GM18858 (cell line): ENCODE measurements around the gene TIA1.
"Not testable (repeated sequence)": the region's sequence is repeated elsewhere in the genome, so short reads cannot be mapped to it uniquely, and the experiment has no call there.

Experiments
- ATAC-seq: cut with Tn5 transposase; IDR thresholded peaks from one replicate; pipeline ENCODE4 v1.9.1; 2021; ENCODE audit not compliant: unreplicated experiment

TIA1 gene

DNA sequence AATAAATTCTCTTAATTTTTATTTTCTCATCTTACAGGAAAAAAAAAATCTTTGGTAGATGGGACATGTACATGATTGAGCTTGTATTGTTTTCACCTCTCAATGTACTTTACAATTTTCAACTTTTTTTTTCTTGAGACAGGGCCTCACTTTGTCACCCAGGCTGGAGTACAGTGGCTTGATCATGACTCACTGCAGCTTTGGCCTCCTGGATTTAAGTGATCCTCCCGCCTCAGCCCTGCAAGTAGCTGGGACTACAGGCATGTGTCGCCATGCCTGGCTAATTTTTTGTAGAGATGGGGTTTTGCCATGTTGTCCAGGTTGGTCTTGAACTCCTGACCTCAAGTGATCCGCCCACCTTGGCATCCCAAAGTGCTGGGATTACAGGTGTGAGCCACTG is 25.1 kb downstream of the TIA1 start:
- not testable (repeated sequence) for ATAC-seq

GRCh38 chr2:70214953-70215549 is 33.4 kb downstream of the TIA1 start:
- no peak for ATAC-seq

DNA sequence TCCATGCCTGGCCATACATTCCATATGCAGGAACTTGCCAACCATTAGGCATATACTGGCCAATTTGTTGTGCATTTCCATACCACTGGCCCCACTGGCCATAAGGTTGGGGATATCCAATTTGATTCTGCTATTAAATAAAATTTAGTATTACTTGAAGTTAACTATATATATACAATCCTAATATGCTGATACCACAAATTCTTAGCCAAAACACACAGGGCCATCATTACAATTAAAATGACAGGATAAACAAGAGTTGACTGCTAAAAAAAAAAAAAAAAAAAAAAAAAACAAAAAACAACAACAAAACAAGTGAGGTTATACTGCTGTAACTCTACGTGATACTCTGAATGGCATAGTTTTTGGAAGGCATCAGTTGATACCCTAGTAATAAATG is 34.1 kb downstream of the TIA1 start:
- no peak for ATAC-seq

GRCh38 chr2:70212298-70212932 is 36.0 kb downstream of the TIA1 start:
- ATAC-seq: no peak

- no peak for ATAC-seq
Observed at GRCh38 chr2:70211595-70211994, 36.8 kb downstream of the TIA1 start.

GRCh38 chr2:70204452-70204851 is 44.0 kb downstream of the TIA1 start:
- no peak for ATAC-seq

- no peak for ATAC-seq
Observed at GRCh38 chr2:70203086-70203485, 45.3 kb downstream of the TIA1 start.

DNA sequence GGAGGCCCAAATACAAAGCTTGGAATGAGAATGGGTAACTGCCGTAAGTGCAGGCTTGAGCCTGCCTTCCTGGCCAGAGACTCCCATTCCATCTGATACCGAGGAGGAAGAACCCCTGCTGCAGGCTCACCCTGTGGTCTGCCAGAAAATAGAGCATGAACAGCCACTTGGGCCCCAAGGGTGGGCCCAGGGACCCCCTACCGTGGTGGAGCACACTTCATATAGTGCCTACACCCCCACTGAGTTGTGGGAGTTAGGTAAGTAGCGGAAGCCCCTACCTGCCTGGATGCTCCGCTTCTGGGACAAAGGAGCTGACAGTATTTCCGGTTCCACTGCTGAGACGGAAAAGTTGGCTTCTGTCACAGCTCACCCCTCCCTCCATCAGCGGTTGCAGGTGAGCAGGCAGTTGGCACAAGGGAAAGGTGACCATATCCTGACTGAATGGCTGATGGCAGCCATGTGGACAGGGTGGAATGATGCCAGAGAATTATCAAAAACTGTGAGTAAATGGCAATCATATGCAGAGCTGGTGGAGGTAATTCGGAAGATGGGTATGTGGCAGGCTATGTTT is 46.1 kb downstream of the TIA1 start:
- ATAC-seq: no peak

GRCh38 chr2:70201831-70202230 is 46.6 kb downstream of the TIA1 start:
- ATAC-seq: no peak

GRCh38 chr2:70201225-70201768 is 47.1 kb downstream of the TIA1 start:
- ATAC-seq: no peak

- ATAC-seq: no peak
Observed at GRCh38 chr2:70199320-70199864, 49.0 kb downstream of the TIA1 start.

DNA sequence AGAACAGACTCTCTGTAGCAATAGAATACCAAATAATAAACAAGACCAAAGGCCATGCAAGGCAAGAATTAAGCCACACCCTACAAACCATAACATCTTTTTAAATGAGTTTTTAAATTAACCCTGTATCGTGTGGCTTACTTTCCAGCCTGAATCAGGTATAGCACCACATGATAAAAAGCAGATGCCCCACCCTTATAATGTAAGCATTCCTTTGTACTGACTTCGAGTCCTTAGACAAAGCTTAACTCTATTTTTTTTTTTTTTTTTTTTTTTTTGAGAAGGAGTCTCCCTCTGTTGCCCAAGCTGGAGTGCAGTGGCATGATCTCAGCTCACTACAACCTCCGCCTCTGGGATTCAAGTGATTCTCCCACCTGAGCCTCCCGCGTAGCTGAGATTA is 55.9 kb downstream of the TIA1 start:
- ATAC-seq: no peak

GRCh38 chr2:70191244-70191735 is 57.1 kb downstream of the TIA1 start:
- no peak for ATAC-seq

DNA sequence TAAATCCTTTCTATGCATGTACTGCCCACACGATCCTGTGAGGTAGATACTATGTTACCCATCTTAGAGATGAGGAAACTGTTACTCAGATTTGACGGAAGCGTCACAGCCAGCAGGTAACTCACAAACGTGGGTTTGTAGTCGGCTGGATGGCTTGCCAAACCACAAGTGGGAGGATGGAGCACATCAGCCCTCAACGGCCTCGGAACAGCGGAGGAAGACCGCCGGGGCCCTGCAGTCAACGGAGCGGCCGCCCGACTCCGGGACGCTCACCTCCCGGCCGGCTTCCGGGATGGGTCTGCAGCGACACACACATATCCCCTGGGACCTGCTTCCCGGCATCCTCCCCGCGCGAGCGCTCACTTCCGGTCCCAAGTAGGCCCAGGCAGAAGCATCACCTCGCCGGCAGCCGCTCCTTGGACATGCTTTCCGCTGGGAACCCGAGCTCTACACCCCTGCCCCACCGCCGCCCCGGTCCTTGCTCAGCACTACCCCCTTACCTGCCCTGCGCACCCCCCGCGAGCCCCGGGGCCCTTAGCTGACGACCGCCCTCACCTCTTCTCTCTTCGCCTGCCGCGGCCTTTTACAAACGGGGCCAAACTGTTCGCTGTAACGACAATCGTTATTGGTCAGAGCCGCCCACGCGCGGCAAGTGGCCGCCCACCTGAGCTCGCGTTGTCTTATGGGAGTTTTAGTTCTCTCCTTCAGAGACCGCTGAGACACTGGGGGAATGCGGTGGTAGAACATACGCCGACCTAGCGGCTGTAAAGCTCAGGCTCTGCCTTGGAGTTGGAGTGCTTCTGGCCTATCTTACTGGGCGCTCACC is 57.8 kb downstream of the TIA1 start, which contains the start of gene C2orf42:
Gene C2orf42, minus strand, starts transcription at position 602 of the 826 bp plus-strand sequence. CDS start 9,034 bp downstream, outside the sequence.
- ATAC-seq: peak; percentile 71

DNA sequence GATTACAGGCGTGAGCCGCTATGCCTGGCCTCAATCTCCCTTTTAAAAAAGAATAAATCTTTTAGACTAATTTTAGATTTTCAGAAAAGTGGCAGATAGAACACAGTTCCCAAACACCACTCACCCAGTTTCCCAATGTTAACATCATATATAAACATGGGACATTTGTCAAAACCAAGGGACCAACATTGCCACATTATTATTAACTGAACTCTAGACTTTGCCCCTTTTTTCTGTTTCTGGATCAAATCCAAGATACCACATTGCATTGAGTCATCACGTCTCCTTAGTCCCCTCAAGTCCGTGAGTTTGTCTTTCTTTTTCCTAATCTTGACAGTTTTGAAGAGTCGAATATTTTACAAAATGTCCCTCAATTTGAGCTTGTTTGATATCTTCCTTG is 60.0 kb downstream of the TIA1 start:
- no peak for ATAC-seq

- ATAC-seq: not testable (repeated sequence)
Observed at GRCh38 chr2:70187170-70187569, 61.3 kb downstream of the TIA1 start.

GRCh38 chr2:70182689-70183088 is 65.7 kb downstream of the TIA1 start:
- no peak for ATAC-seq

DNA sequence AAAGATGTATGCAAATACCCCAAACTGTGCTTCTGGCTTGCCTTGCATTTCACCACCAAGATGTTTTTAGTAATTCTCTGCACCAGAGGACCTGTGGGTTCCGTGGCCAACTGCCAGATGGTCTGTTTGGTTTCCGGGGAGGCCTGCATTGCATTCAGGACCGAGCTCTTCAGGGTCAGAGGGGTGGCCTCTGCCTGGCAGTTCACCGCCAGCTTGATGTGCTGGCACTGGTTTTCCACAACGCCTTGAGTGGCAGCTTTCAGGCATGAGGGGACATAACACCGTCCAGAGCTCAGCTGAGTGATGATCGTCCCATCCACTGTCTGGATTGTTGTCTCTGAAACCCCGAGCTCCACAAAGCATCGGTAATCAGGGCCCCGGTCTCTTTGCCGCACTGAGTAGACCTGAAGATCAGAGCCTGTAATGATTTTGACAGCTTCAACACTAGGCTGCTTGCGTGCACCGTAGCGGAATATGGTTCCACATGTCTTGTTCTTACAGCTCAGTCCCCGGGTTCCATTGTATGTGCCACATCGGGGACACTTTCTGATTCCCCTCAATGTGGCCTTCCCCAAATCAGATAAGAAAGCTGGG is 67.0 kb downstream of the TIA1 start:
- ATAC-seq: peak; percentile 64

DNA sequence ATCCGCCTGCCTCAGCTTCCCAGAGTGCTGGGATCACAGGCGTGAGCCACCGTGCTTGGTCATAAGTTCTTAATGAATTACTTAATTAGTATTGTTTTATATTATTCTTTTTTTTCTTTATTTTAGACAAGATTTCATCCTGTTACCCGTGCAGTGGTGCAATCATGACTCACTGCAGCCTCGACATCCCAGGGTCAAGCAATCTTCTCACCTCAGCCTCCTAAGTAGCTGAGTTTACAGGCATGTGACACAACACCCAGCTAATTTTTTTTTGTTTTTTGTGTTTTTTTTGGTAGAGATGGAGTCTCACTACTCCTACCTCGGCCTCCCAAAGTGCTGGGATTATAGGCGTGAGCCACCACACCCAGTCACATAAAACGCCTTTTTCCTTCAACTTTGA is 74.9 kb downstream of the TIA1 start:
- ATAC-seq: no peak

DNA sequence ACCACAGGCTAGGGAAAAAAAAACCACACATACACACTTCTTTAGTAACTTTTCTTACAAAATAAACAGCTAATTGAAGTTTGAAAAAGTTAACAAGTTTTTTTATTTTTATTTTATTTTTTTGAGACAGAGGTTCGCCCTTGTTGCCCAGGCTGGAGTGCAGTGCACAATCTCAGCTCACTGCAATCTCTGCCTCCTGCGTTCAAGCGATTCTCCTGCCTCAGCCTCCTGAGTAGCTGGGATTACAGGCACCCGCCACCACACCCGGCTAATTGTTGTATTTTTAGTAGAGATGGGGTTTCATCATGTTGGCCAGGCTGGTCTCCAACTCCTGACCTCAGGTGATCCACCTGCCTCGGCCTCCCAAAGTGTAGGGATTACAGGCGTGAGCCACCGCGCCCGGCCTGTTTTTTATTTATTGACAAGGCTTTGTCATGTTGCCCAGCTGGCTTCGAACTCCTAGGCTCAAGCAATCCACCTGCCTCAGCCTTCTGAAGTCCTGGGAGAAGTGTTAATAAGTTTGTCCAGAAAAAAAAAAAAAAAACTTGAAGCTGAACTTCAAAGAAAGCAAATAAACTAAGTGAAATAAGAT is 78.7 kb downstream of the TIA1 start:
- ATAC-seq: not testable (repeated sequence)
